ENCODE data around the gene APOL2. TPM values are rescaled to one million over a fixed set of nuclear protein-coding genes. Genes with fewer than 3 reads are reported as not detected.
A peak's percentile ranks its signal among the peaks of the same experiment; 100 is the strongest.
"Not testable (repeated sequence)": the region's sequence is repeated elsewhere in the genome, so short reads cannot be mapped to it uniquely, and the experiment has no call there.

The APOL2 gene
- total RNA-seq, 4 donors from 2014 or later = 15.3 to 21.8 (median 17.1) TPM

- no peak for TF ChIP-seq EP300 (IDR thresholded peaks at IDR 0.05)
- no peak for DNase-seq (ENCODE audit: low spot score in 2 of 2)
- peaks cover 7% of the 10 kb centered on the region for H3K4me1 ChIP-seq
- no peaks in the 10 kb centered on the region for H3K9me3 ChIP-seq
- H3K4me3 ChIP-seq = no peak overlapping the region
- H3K36me3 ChIP-seq = peaks cover 48% of the 10 kb centered on the region
- no peak overlapping the region for H3K27ac ChIP-seq
- no peaks in the 10 kb centered on the region for H3K27me3 ChIP-seq
- WGBS = 72% methylated on average over 8 of the region's 8 CpGs
These were observed 41.1 kb upstream of the APOL2 start for GRCh38 chr22:36280379-36280778.

GRCh38 chr22:36279219-36279666, 39.9 kb upstream of the APOL2 start:
- Histone ChIP-seq H3K36me3 (peaks cover 37% of the 10 kb centered on the region), H3K27ac (no peak overlapping the region), H3K9me3 (no peaks in the 10 kb centered on the region), H3K4me3 (no peak overlapping the region), H3K4me1 (peaks cover 7% of the 10 kb centered on the region), H3K27me3 (no peaks in the 10 kb centered on the region)
- TF ChIP-seq, protein P1, sequence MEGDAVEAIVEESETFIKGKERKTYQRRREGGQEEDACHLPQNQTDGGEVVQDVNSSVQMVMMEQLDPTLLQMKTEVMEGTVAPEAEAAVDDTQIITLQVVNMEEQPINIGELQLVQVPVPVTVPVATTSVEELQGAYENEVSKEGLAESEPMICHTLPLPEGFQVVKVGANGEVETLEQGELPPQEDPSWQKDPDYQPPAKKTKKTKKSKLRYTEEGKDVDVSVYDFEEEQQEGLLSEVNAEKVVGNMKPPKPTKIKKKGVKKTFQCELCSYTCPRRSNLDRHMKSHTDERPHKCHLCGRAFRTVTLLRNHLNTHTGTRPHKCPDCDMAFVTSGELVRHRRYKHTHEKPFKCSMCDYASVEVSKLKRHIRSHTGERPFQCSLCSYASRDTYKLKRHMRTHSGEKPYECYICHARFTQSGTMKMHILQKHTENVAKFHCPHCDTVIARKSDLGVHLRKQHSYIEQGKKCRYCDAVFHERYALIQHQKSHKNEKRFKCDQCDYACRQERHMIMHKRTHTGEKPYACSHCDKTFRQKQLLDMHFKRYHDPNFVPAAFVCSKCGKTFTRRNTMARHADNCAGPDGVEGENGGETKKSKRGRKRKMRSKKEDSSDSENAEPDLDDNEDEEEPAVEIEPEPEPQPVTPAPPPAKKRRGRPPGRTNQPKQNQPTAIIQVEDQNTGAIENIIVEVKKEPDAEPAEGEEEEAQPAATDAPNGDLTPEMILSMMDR (IDR thresholded peaks at IDR 0.05) = no peak
- DNase-seq (ENCODE audit: low spot score in 2 of 2) = no peak
- WGBS = 78% methylated on average over 8 of the region's 8 CpGs

GRCh38 chr22:36277482-36278291, 38.4 kb upstream of the APOL2 start:
- H3K27ac ChIP-seq = no peak overlapping the region
- no peaks in the 10 kb centered on the region for H3K9me3 ChIP-seq
- no peak for TF ChIP-seq POLR2A (IDR thresholded peaks at IDR 0.05)
- TF ChIP-seq EP300 (IDR thresholded peaks at IDR 0.05) = no peak
- TF ChIP-seq POLR2AphosphoS5 (IDR thresholded peaks at IDR 0.05) = no peak
- TF ChIP-seq, protein P1 (IDR thresholded peaks at IDR 0.05) = peak; percentile 33 to 86
- H3K4me1 ChIP-seq = peaks cover 7% of the 10 kb centered on the region
- peaks cover 21% of the 10 kb centered on the region for H3K36me3 ChIP-seq
- WGBS = 60% methylated on average over 10 of the region's 18 CpGs
- H3K4me3 ChIP-seq = no peak overlapping the region
- no peak for DNase-seq (ENCODE audit: low spot score in 2 of 2)
- no peaks in the 10 kb centered on the region for H3K27me3 ChIP-seq

DNA sequence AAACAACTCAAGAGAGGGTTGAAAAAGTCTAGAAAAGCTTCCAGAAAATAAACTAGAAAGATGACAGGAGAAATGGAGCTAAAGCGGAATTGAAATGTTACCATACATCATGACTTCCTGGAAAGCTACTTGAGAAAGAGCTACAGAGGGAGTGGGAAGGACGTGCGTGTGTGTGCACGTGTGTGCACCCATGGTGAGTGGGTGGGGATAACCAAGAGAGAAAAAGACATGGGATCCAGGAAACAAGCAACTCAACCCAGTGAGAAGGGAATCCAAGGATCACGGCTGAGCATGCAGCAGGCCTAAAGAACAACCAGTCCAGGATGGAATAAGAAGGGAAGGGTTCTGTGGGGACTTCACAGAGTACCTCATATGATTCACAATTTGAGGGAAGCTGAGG, 35.2 kb upstream of the APOL2 start:
- H3K4me1 ChIP-seq = peaks cover 7% of the 10 kb centered on the region
- WGBS = 59% methylated on average over 5 of the region's 5 CpGs
- DNase-seq (ENCODE audit: low spot score in 2 of 2) = peak in 1 of 2 donors; percentile 16
- no peaks in the 10 kb centered on the region for H3K27me3 ChIP-seq
- no peaks in the 10 kb centered on the region for H3K9me3 ChIP-seq
- H3K27ac ChIP-seq = no peak overlapping the region
- no peaks in the 10 kb centered on the region for H3K36me3 ChIP-seq
- no peak for TF ChIP-seq POLR2AphosphoS5 (IDR thresholded peaks at IDR 0.05)
- TF ChIP-seq EP300 (IDR thresholded peaks at IDR 0.05) = no peak
- TF ChIP-seq, protein P1 (IDR thresholded peaks at IDR 0.05) = no peak
- TF ChIP-seq POLR2A (IDR thresholded peaks at IDR 0.05) = no peak
- H3K4me3 ChIP-seq = no peak overlapping the region

DNA sequence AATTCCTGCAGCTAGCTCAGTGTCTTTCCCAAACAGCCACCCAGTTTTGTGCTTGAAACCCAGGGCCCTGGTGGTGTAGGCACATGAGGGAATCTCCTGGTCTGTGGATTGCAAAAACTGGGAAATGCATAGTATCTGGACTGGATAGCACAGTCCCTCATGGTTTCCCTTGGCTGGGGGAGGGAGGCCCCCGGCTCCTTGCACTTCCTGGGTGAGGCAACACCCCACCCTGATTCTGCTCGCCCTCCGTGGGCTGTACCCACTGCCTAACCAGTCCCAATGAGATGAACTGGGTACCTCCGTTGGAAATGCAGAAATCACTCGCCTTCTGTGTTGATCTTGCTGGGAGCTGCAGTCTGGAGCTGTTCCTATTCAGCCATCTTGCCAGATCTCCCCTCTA, 32.6 kb upstream of the APOL2 start:
- WGBS = 82% methylated on average over 5 of the region's 5 CpGs
- not testable (repeated sequence) for H3K27ac ChIP-seq, H3K4me3 ChIP-seq, H3K27me3 ChIP-seq, H3K4me1 ChIP-seq, H3K36me3 ChIP-seq, H3K9me3 ChIP-seq
- peak in 1 of 2 donors; percentile 42 for DNase-seq (ENCODE audit: low spot score in 2 of 2)

DNA sequence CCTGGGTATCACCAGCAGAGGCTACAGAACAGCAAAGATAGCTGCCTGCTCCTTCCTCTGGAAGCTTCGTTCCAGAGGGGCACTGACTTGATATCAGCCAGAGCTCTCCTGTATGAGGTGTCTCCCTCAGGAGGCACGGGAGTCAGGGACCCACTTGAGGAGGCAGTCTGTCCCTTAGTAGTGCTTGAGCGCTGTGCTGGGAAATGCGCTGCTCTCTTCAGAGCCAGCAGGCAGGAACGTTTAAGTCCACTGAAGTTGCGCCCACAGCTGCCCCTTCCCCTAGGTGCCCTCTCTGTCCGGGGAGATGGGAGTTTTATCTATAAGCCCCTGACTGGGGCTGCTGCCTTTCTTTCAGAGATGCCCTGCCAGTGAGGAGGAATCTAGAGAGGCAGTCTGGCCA, 31.9 kb upstream of the APOL2 start:
- not testable (repeated sequence) for H3K4me3 ChIP-seq, H3K4me1 ChIP-seq, H3K9me3 ChIP-seq, H3K27ac ChIP-seq, H3K36me3 ChIP-seq, H3K27me3 ChIP-seq
- peak in 1 of 2 donors; percentile 46 for DNase-seq (ENCODE audit: low spot score in 2 of 2)
- WGBS = 89% methylated on average over 7 of the region's 7 CpGs

Data from suprapubic skin (tissue), 4 donors.